Endothelial cell of umbilical vein (primary cell): ENCODE measurements around the gene BBS2. TPM values are rescaled to one million over a fixed set of nuclear protein-coding genes. Genes with fewer than 3 reads are reported as not detected.

Source experiments
- BruUV-seq: library from RNA; stranded (reverse); fragments of 400-500 nt; replicated peaks from 2 replicates; lab custom pipeline; 2021; lab: Mats Ljungman, UMichigan
- CTCF ChIA-PET: fragments of 300-600, 350-600 bp; sonication (Branson Sonifier 250); formaldehyde crosslinking; loops from one replicate; lab custom pipeline; 2021; ENCODE audit warnings: antibody characterized with exemption, inconsistent platforms; lab: Charles Lee
- POLR2A ChIA-PET: fragments of 300-600, 350-600 bp; sonication (Branson Sonifier 250); formaldehyde crosslinking; loops from one replicate; lab custom pipeline; 2021; ENCODE audit warnings: antibody characterized with exemption, inconsistent platforms; lab: Charles Lee
- DNase-seq: peaks from one replicate; pipeline ENCODE4 v3.0.0-alpha.2; 2011; ENCODE audit warnings: low read depth, low spot score
- FAIRE-seq: peaks from 2 replicates; lab custom pipeline; 2011; peaks lifted over from hg19 to GRCh38; lab: Jason Lieb, UNC
- H2AFZ ChIP-seq: 2 replicates; pipeline ENCODE4 v1.6.0; 2012; ENCODE audit warnings: low read depth, low read length, control low read depth, inconsistent platforms
- H3K27ac ChIP-seq: 2 replicates; pipeline ENCODE4 v1.5.1; 2011; ENCODE audit warnings: low read depth, mild to moderate bottlenecking, control low read depth, low read length, moderate library complexity; ENCODE audit not compliant: insufficient read depth
- H3K27me3 ChIP-seq, 2 experiments: 2 replicates each; pipeline versions ENCODE4 v1.6.0 to v1.6.1; 2011; ENCODE audit warnings: low read length in 2 of 2, mixed read lengths in 1 of 2; ENCODE audit not compliant: control insufficient read depth in 2 of 2, insufficient read depth in 2 of 2
- H3K36me3 ChIP-seq, 2 experiments: 2 replicates in 1 of 2; 3 replicates in 1 of 2; pipeline ENCODE4 v1.5.1; 2011; ENCODE audit warnings: low read length in 2 of 2, mild to moderate bottlenecking in 1 of 2, moderate library complexity in 1 of 2; ENCODE audit not compliant: control insufficient read depth in 2 of 2, insufficient read depth in 2 of 2; ENCODE audit errors: extremely low read depth in 1 of 2
- H3K4me1 ChIP-seq: 3 replicates; pipeline ENCODE4 v1.5.1; 2011; ENCODE audit warnings: mild to moderate bottlenecking, low read length; ENCODE audit not compliant: control insufficient read depth, insufficient read depth; ENCODE audit errors: extremely low read depth
- H3K4me2 ChIP-seq: 2 replicates; pipeline ENCODE4 v1.6.1; 2011; ENCODE audit warnings: low read length, control low read depth, mixed read lengths; ENCODE audit not compliant: insufficient read depth
- H3K4me3 ChIP-seq, 3 experiments: fragments of 200-600 bp in 1 of 3; sonication (generic), shearing (Covaris generic) in 1 of 3; replicated peaks in 1 of 3; 2 replicates each; pipeline ENCODE4 v1.5.1; 2011 to 2016; ENCODE audit warnings: control low read depth in 3 of 3, low read length in 3 of 3, mild to moderate bottlenecking in 2 of 3, inconsistent platforms in 1 of 3, low read depth in 1 of 3, moderate library complexity in 1 of 3; ENCODE audit not compliant: insufficient read depth in 1 of 3
- H3K79me2 ChIP-seq: 2 replicates; pipeline ENCODE4 v1.6.0; 2012; ENCODE audit warnings: low read length, inconsistent platforms; ENCODE audit not compliant: control insufficient read depth, insufficient read depth
- H3K9ac ChIP-seq: replicated peaks from 2 replicates; pipeline ENCODE3; 2011; ENCODE audit warnings: low read length, control low read depth; ENCODE audit not compliant: insufficient read depth; ENCODE audit errors: extremely low read depth
- H3K9me1 ChIP-seq: replicated peaks from 3 replicates; pipeline ENCODE4 v1.6.0; 2011; ENCODE audit warnings: mild to moderate bottlenecking, low read length; ENCODE audit not compliant: control insufficient read depth, insufficient read depth; ENCODE audit errors: extremely low read depth
- H3K9me3 ChIP-seq: replicated peaks from 2 replicates; pipeline ENCODE4 v1.5.1; 2012; ENCODE audit warnings: low read length, inconsistent platforms; ENCODE audit not compliant: control insufficient read depth, insufficient read depth
- H4K20me1 ChIP-seq: replicated peaks from 2 replicates; pipeline ENCODE3; 2011; ENCODE audit warnings: mild to moderate bottlenecking, low read length; ENCODE audit not compliant: control insufficient read depth, insufficient read depth; ENCODE audit errors: extremely low read depth
- EZH2 ChIP-seq: IDR thresholded peaks from 2 replicates; pipeline ENCODE4 v1.6.1; 2012; ENCODE audit warnings: borderline replicate concordance, low read depth, mild to moderate bottlenecking, moderate library complexity, low read length, inconsistent platforms; ENCODE audit not compliant: severe bottlenecking
- FOS ChIP-seq: IDR thresholded peaks from 2 replicates; pipeline ENCODE4 v1.6.1; 2011; ENCODE audit warnings: mild to moderate bottlenecking, low read length, moderate library complexity, borderline replicate concordance; ENCODE audit not compliant: insufficient read depth
- JUN ChIP-seq: IDR thresholded peaks from 2 replicates; pipeline ENCODE4 v1.6.1; 2011; ENCODE audit warnings: borderline replicate concordance, low read depth; ENCODE audit not compliant: insufficient read length, insufficient read depth
- MYC ChIP-seq: IDR thresholded peaks from one replicate; pipeline ENCODE4 v1.6.1; 2011; ENCODE audit warnings: mild to moderate bottlenecking, low read depth, low read length
- POLR2AphosphoS5 ChIP-seq: IDR thresholded peaks from 2 replicates; pipeline ENCODE4 v1.6.1; 2012; ENCODE audit warnings: low read depth, mild to moderate bottlenecking, control low read depth, low read length, moderate library complexity; ENCODE audit not compliant: insufficient read depth
- dilution Hi-C: fragments of 300-500 bp; cut with MboI; formaldehyde crosslinking; loops from one replicate; pipeline ENCODE4 v1.15.0; 2019; ENCODE audit warnings: low sequenced_read_pairs; ENCODE audit not compliant: extremely low pct_ligation_motif_present
- intact Hi-C: fragments of 100-400 bp; cut with micrococcal nuclease; formaldehyde crosslinking; loops from one replicate; pipeline ENCODE4 v1.10.0; 2022
- polyA plus RNA-seq, 4 experiments: library from polyadenylated mRNA; depleted of rRNA in 3 of 4; stranded (reverse) in 3 of 4; unstranded in 1 of 4; fragments of >200 nt; gene quantifications; 2 replicates each; pipeline versions ENCODE4 v1.2.1 to v1.2.3, GENCODE V29; 2011 to 2012; ENCODE audit warnings: missing spikeins in 1 of 4
- total RNA-seq: library from RNA; stranded (reverse); gene quantifications from 2 replicates; pipeline ENCODE4 v1.2.3, GENCODE V29; 2021
- TF ChIP-seq, protein P1 (sequence below), 2 donors: IDR thresholded peaks; 1 replicate in 1 of 2; 2 replicates in 1 of 2; pipeline ENCODE4 v1.5.1; 2011; ENCODE audit warnings: low read length in 2 of 2, mild to moderate bottlenecking in 2 of 2, moderate library complexity in 2 of 2, control low read depth in 1 of 2, inconsistent platforms in 1 of 2, low read depth in 1 of 2; ENCODE audit not compliant: insufficient read depth in 1 of 2; ENCODE audit errors: extremely low read depth in 1 of 2

Gene BBS2
- total and polyA plus RNA-seq, 2 donors (not counting 3 experiments of a cell fraction or from before 2014, with no cell fraction given): 37.6 to 44.8 TPM

GRCh38 chr16:56512025-56512424 lies 7.8 kb downstream of the BBS2 start:
- no peaks in the 10 kb centered on the region for H3K79me2 ChIP-seq
- DNase-seq: no peak
- ChIA-PET POLR2A (no interaction called here), CTCF (interaction anchor here (3.9 kb wide), 1 partner anchor 190 kb away, joined by 54 read pairs; no protein-coding TSS in a partner anchor)
- BruUV-seq: no TSS peak
- no peak for FAIRE-seq
- H3K9me1 ChIP-seq: no peaks in the 10 kb centered on the region
- no peak overlapping the region for H2AFZ ChIP-seq
- H3K36me3 ChIP-seq: peaks cover 3 to 4% of the 10 kb centered on the region in 2 experiments
- no peaks in the 10 kb centered on the region for H4K20me1 ChIP-seq
- H3K9ac ChIP-seq: no peak overlapping the region
- no peaks in the 10 kb centered on the region for H3K9me3 ChIP-seq
- H3K27ac ChIP-seq: no peak overlapping the region
- no peaks in the 10 kb centered on the region for H3K27me3 ChIP-seq
- no peak for TF ChIP-seq MYC
- no peak for TF ChIP-seq POLR2AphosphoS5
- TF ChIP-seq EZH2: no peak
- TF ChIP-seq, protein P1, sequence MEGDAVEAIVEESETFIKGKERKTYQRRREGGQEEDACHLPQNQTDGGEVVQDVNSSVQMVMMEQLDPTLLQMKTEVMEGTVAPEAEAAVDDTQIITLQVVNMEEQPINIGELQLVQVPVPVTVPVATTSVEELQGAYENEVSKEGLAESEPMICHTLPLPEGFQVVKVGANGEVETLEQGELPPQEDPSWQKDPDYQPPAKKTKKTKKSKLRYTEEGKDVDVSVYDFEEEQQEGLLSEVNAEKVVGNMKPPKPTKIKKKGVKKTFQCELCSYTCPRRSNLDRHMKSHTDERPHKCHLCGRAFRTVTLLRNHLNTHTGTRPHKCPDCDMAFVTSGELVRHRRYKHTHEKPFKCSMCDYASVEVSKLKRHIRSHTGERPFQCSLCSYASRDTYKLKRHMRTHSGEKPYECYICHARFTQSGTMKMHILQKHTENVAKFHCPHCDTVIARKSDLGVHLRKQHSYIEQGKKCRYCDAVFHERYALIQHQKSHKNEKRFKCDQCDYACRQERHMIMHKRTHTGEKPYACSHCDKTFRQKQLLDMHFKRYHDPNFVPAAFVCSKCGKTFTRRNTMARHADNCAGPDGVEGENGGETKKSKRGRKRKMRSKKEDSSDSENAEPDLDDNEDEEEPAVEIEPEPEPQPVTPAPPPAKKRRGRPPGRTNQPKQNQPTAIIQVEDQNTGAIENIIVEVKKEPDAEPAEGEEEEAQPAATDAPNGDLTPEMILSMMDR (IDR thresholded peaks at IDR 0.05; ENCODE audit: extremely low read depth in 1 of 2, insufficient read depth in 1 of 2, low read depth in 1 of 2, low read length in 2 of 2): no peak
- no peak for TF ChIP-seq JUN
- no peak for TF ChIP-seq FOS
- dilution Hi-C loops (no loop called here), intact Hi-C loops (no loop called here)
- H3K4me2 ChIP-seq: no peak overlapping the region
- no peak overlapping the region for H3K4me3 ChIP-seq
- H3K4me1 ChIP-seq: peaks cover 11% of the 10 kb centered on the region
